Calu3 (cell line): Measurements from ENCODE around the gene RAB19. TPM values are rescaled to one million over a fixed set of nuclear protein-coding genes. Genes with fewer than 3 reads are reported as not detected.

Experiments used
- BruUV-seq: library from RNA; stranded (reverse); fragments of 400-500 nt; replicated peaks from 2 replicates; lab custom pipeline; 2021; lab: Mats Ljungman, UMichigan
- CTCF ChIA-PET: fragments of 300-600 bp; sonication (Branson Sonifier 250); formaldehyde crosslinking; loops from one replicate; lab custom pipeline; 2022; ENCODE audit warnings: antibody characterized with exemption; lab: Charles Lee
- DNase-seq: peaks from one replicate; pipeline ENCODE4 v3.0.0; 2022
- H3K27ac Mint-ChIP-seq: one replicate; pipeline ENCODE4 v1.8.0; 2022; ENCODE audit warnings: mixed read lengths; ENCODE audit not compliant: unreplicated experiment
- H3K27me3 Mint-ChIP-seq: one replicate; pipeline ENCODE4 v1.8.0; 2022; ENCODE audit warnings: mixed read lengths; ENCODE audit not compliant: unreplicated experiment
- H3K36me3 Mint-ChIP-seq: one replicate; pipeline ENCODE4 v1.8.0; 2022; ENCODE audit warnings: mild to moderate bottlenecking, moderate library complexity, mixed read lengths; ENCODE audit not compliant: insufficient read depth, unreplicated experiment
- H3K4me1 Mint-ChIP-seq: one replicate; pipeline ENCODE4 v1.8.0; 2022; ENCODE audit warnings: mild to moderate bottlenecking, low read depth, mixed read lengths; ENCODE audit not compliant: unreplicated experiment
- H3K4me3 Mint-ChIP-seq: one replicate; pipeline ENCODE4 v1.8.0; 2022; ENCODE audit warnings: mild to moderate bottlenecking, low read depth, moderate library complexity, mixed read lengths; ENCODE audit not compliant: unreplicated experiment
- H3K9me3 Mint-ChIP-seq: one replicate; pipeline ENCODE4 v1.8.0; 2022; ENCODE audit warnings: low read depth, mixed read lengths; ENCODE audit not compliant: unreplicated experiment
- intact Hi-C: fragments of 100-400 bp; cut with micrococcal nuclease; formaldehyde crosslinking; loops from one replicate; pipeline ENCODE4 v1.10.0; 2022; ENCODE audit not compliant: unreplicated experiment
- total RNA-seq: library from RNA; stranded (reverse); gene quantifications from 2 replicates; pipeline ENCODE4 v1.2.3, GENCODE V29; 2022
- TF ChIP-seq, protein P1 (sequence below): fragments of 200-600 bp; IDR thresholded peaks from one replicate; pipeline ENCODE4 v1.8.0; 2022; ENCODE audit warnings: antibody characterized with exemption; ENCODE audit not compliant: unreplicated experiment

Gene RAB19
- total RNA-seq, 1 experiment from 2014 or later: 4.7 TPM

DNA sequence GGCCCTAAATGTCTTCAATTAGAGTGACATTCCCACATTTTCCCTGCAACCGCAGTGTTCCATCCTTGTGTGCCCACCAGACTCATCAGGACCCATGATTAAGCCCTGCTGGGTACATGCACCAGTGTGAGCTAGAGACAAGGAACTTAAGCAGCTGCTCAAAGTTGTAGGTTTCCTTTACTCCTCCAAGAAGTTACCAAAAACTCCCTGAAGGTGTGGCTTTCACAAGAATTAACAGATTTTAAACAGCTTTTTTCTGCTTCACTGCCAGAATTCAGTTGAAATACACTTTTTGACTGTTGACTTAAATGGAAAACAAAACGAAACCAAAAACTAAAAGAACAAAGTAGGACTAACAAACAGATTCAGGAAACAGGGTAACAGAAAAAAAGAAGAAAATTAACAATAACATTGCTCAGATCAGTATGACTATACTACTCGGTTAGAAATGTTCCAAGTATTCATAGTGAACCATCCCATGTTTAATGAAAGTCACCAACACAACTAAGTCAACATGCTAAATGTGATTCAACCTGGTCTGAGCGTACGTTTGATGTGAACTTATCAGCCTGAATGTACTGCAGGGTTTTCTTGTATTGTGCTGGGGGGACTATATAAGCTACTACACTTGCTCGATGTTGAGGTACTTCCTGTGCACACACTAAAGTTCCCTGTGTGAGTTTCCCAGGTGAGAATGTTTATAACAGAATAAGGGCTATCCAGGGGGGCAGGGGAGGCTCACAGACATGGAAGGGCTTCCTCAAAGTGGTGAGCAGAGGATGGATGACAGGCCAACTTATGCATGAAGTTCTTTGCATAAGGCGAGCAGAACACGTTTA lies 27.7 kb upstream of the RAB19 start:
- no peak for DNase-seq
- H3K27me3 Mint-ChIP-seq: no peaks in the 10 kb centered on the region
- H3K4me1 Mint-ChIP-seq: no peaks in the 10 kb centered on the region
- intact Hi-C loops: no loop called here
- H3K9me3 Mint-ChIP-seq: no peaks in the 10 kb centered on the region
- H3K36me3 Mint-ChIP-seq: peaks cover 25% of the 10 kb centered on the region
- TF ChIP-seq, protein P1, sequence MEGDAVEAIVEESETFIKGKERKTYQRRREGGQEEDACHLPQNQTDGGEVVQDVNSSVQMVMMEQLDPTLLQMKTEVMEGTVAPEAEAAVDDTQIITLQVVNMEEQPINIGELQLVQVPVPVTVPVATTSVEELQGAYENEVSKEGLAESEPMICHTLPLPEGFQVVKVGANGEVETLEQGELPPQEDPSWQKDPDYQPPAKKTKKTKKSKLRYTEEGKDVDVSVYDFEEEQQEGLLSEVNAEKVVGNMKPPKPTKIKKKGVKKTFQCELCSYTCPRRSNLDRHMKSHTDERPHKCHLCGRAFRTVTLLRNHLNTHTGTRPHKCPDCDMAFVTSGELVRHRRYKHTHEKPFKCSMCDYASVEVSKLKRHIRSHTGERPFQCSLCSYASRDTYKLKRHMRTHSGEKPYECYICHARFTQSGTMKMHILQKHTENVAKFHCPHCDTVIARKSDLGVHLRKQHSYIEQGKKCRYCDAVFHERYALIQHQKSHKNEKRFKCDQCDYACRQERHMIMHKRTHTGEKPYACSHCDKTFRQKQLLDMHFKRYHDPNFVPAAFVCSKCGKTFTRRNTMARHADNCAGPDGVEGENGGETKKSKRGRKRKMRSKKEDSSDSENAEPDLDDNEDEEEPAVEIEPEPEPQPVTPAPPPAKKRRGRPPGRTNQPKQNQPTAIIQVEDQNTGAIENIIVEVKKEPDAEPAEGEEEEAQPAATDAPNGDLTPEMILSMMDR: no peak
- H3K4me3 Mint-ChIP-seq: no peak overlapping the region
- CTCF ChIA-PET: interaction anchor here (0.6 kb wide), 1 partner anchor 37 kb away, joined by 3 read pairs; no protein-coding TSS in a partner anchor
- BruUV-seq: no TSS peak
- H3K27ac Mint-ChIP-seq: no peak overlapping the region

DNA sequence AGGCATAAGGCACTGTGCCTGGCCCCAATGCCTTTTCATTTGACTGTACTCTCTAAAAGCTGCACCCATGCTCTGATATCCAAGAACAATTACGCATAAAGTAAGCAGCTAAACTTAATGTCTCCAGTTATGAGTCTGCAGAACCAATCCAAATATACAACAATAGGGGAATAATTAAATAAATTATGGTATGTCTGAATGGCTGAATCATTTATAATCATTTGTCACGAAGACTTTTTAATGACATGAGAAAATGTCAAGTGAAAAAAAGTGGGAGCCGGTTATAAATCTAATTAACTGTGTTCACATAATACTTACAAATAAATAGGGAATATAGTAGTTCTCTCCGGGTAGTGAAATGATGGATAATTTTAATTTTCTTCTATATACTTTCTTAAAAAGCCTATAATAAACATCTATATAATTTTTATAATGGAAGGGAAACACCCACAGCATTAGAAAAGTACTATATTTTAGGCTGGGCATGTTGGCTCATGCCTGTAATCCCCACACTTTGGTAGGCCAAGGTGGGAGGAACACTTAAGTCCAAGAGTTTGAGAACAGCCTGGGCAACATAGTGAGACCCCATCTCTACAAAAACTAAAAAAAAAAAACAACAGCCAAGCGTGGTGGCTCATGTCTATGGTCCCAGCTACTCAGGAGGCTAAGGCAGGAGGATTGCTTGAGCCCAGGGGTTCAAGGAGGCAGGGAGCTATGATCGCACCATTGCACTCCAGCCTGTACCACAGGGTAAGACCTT lies 19.7 kb upstream of the RAB19 start:
- Mint-ChIP-seq H3K9me3 (no peaks in the 10 kb centered on the region), H3K27me3 (no peaks in the 10 kb centered on the region), H3K36me3 (peaks cover 17% of the 10 kb centered on the region), H3K27ac (no peak overlapping the region), H3K4me1 (no peaks in the 10 kb centered on the region), H3K4me3 (no peak overlapping the region)
- CTCF ChIA-PET: interaction anchor here (0.6 kb wide), 1 partner anchor 34 kb away, joined by 4 read pairs; no protein-coding TSS in a partner anchor
- TF ChIP-seq, protein P1: no peak
- BruUV-seq: no TSS peak
- DNase-seq: no peak
- intact Hi-C loops: no loop called here

DNA sequence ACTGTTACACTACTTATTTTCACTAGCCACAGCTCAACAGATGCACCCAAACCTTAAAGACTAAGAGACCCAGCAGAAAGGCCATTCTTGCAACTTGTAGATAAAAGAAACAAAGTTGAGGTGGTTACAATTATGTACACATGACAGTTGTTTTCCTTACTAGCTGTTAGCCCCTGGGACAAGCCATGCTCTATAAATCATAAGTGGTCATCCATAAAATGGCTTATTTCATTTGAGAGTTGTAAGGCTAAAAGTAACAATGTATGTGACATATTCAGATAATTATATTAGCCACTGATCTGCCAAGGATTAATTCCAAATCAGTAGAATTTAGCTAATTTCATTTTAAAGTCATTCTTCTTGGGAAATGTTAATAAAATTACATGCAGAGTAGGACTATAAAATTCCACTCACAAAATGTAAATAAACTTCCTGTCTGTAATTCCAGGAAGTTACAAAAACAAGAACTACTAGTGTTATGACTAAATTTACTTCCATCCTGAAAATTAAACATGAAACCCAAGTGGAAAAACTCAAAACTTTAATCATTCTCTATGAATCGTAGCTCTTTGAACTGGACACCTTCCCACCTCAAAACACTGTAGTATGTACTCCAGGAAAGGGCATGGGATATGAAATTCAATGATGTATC lies 18.8 kb upstream of the RAB19 start:
- Mint-ChIP-seq H3K27me3 (no peaks in the 10 kb centered on the region), H3K4me3 (no peak overlapping the region), H3K36me3 (peaks cover 15% of the 10 kb centered on the region), H3K9me3 (no peaks in the 10 kb centered on the region), H3K4me1 (no peaks in the 10 kb centered on the region), H3K27ac (no peak overlapping the region)
- CTCF ChIA-PET: interaction anchor here (0.5 kb wide), 1 partner anchor 13 kb away, joined by 8 read pairs; the partner anchor contains the start of gene SLC37A3
- TF ChIP-seq, protein P1: no peak
- BruUV-seq: no TSS peak
- intact Hi-C loops: no loop called here
- no peak for DNase-seq

DNA sequence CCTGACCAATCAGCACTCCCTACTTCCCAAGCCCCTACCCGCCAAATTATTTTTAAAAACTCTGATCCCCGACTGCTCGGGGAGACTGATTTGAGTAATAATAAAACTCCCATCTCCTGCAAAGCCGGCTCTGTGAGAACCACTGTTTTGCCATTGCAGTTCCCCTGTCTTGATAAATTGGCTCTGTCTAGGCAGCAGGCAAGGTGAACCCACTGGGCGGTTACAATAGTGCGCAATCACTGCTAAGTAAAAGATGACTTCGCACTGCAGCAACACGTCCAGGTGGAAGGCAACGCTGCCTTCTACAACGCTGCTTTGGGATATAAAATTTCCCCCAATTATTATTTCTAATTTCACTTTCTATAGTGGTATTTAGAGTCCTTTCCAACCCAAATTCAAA lies 14.4 kb upstream of the RAB19 start:
- peaks cover 6% of the 10 kb centered on the region for H3K36me3 Mint-ChIP-seq
- BruUV-seq: no TSS peak
- DNase-seq: no peak
- intact Hi-C loops: no loop called here
- no peak overlapping the region for H3K27ac Mint-ChIP-seq
- H3K4me1 Mint-ChIP-seq: no peaks in the 10 kb centered on the region
- H3K27me3 Mint-ChIP-seq: no peaks in the 10 kb centered on the region
- TF ChIP-seq, protein P1: no peak
- H3K4me3 Mint-ChIP-seq: no peak overlapping the region
- no peaks in the 10 kb centered on the region for H3K9me3 Mint-ChIP-seq
- CTCF ChIA-PET: no interaction called here
